HUES64 (cell line): ENCODE data around the gene RPL10L. TPM values are rescaled to one million over a fixed set of nuclear protein-coding genes. Genes with fewer than 3 reads are reported as not detected.

Source experiments
- H3K27ac ChIP-seq: 2 replicates; pipeline ENCODE4 v1.7.0; 2013; ENCODE audit warnings: low read depth, low read length, inconsistent platforms
- H3K27me3 ChIP-seq: 2 replicates; pipeline ENCODE4 v1.6.1; 2013; ENCODE audit warnings: mild to moderate bottlenecking, low read length; ENCODE audit not compliant: insufficient read depth
- H3K36me3 ChIP-seq: 2 replicates; pipeline ENCODE4 v1.6.1; 2013; ENCODE audit warnings: mild to moderate bottlenecking, low read length; ENCODE audit not compliant: insufficient read depth
- H3K4me1 ChIP-seq: 2 replicates; pipeline ENCODE4 v1.6.1; 2013; ENCODE audit warnings: mild to moderate bottlenecking, low read length, moderate library complexity; ENCODE audit not compliant: insufficient read depth
- H3K4me3 ChIP-seq: 2 replicates; pipeline ENCODE4 v1.5.1; 2013; ENCODE audit warnings: mild to moderate bottlenecking, low read length, moderate library complexity
- H3K9ac ChIP-seq: 2 replicates; pipeline ENCODE4 v1.6.1; 2013; ENCODE audit warnings: mild to moderate bottlenecking, low read depth, low read length
- H3K9me3 ChIP-seq: 2 replicates; pipeline ENCODE4 v1.6.1; 2013; ENCODE audit warnings: low read depth, low read length; ENCODE audit not compliant: insufficient read depth
- WGBS: fragments of 150-250, 120-280 bp; methylation state at CpG from one replicate; pipeline ENCODE4 v1.1.7; 2013; ENCODE audit warnings: missing lambda C conversion rate; 5-methylcytosine and 5-hydroxymethylcytosine counted together
- polyA plus RNA-seq, 2 experiments: library from polyadenylated mRNA; stranded (reverse); fragments of 50-300 nt; gene quantifications; one replicate each; pipeline ENCODE4 v1.2.3, GENCODE V29; 2013

The RPL10L gene
- not detected for polyA plus RNA-seq (2013, experiment 1 of 2)
- not detected for polyA plus RNA-seq (2013, experiment 2 of 2)

DNA sequence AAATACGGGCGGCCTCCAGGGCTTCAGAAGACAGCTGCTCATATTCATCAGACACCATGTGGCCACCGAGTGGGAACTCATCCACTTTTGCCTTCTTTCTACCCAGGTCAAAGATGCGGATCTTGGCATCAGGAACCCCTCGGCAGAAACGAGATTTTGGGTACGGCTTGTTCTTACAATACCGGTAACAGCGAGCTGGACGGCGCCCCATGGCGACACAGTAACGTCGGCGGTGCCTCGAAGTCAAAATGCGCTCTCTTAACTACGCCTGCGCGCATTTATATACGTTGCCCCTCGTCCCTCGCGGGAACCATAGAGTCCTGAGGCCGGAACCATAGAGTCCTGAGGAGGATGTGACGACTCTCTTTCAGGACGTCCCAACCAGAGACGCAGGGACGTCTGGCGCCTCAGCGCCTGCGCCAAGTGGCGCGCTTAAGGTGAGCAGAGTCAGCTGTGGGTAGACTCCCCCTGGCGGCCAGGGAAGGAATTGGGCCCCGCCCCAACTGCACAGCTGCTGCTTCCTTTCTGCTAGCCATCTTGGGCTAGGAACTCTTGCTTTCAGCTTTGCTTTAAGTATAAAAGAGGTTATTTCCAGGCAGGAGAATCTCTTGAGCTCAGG, at the start of gene RPL10L:
TSS of gene RPL10L (minus strand) at position 256 of the 619 bp plus-strand sequence. CDS start at position 211, 45 bp downstream.
- H3K36me3 ChIP-seq = no peaks in the 10 kb centered on the region
- no peak within 1 kb of the TSS for H3K4me3 ChIP-seq
- no peak within 1 kb of the TSS for H3K27ac ChIP-seq
- H3K9ac ChIP-seq = no peak within 1 kb of the TSS
- no peaks in the 10 kb centered on the region for H3K9me3 ChIP-seq
- H3K4me1 ChIP-seq = no peaks in the 10 kb centered on the region
- no peaks in the 10 kb centered on the region for H3K27me3 ChIP-seq
- 96% methylated on average over 36 of the region's 36 CpGs for WGBS

GRCh38 chr14:46691819-46692218, 40.2 kb upstream of the RPL10L start:
- no peak overlapping the region for H3K4me3 ChIP-seq
- no peak overlapping the region for H3K27ac ChIP-seq
- H3K4me1 ChIP-seq = peaks cover 9% of the 10 kb centered on the region; the same call in 1 of the 2 replicates
- no peaks in the 10 kb centered on the region for H3K9me3 ChIP-seq
- WGBS = 98% methylated on average over 3 of the region's 3 CpGs
- no peaks in the 10 kb centered on the region for H3K36me3 ChIP-seq
- H3K27me3 ChIP-seq = no peaks in the 10 kb centered on the region
- H3K9ac ChIP-seq = no peak overlapping the region

- H3K9ac ChIP-seq = no peak overlapping the region
- no peaks in the 10 kb centered on the region for H3K4me1 ChIP-seq
- no peak overlapping the region for H3K27ac ChIP-seq
- H3K4me3 ChIP-seq = no peak overlapping the region
- peaks cover 12% of the 10 kb centered on the region; the same call in 1 of the 2 replicates for H3K9me3 ChIP-seq
- no peaks in the 10 kb centered on the region for H3K27me3 ChIP-seq
- H3K36me3 ChIP-seq = no peaks in the 10 kb centered on the region
- WGBS = 89% methylated on average over 4 of the region's 4 CpGs
Observed at GRCh38 chr14:46686652-46687051, 35.1 kb upstream of the RPL10L start.

DNA sequence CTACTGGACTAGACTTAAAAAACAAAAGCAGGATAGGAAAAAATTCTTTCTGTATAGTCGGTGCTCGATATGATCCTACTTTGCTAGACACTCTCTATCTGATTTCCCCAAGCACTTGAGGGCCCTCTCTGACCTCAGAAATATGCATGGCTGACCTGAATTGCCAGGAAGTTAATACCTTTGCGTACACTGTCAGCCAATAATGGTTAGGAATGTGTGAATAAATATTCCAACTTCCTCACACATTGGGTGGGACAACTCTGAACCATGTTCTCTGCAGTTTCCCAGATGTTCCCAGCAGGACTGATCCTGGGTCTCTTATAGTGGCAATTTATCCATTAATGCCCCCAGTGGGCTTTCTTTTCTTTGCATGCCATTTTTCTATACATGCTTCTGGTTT, 20.5 kb upstream of the RPL10L start:
- H3K36me3 ChIP-seq = no peaks in the 10 kb centered on the region
- H3K27ac ChIP-seq = no peak overlapping the region
- no peak overlapping the region for H3K4me3 ChIP-seq
- H3K4me1 ChIP-seq = 0 out of 2 replicates have a peak, but pooled peaks cover 7% of the 10 kb centered on the region
- no peaks in the 10 kb centered on the region for H3K9me3 ChIP-seq
- H3K9ac ChIP-seq = no peak overlapping the region
- WGBS = 98% methylated on average over 3 of the region's 3 CpGs
- H3K27me3 ChIP-seq = no peaks in the 10 kb centered on the region

DNA sequence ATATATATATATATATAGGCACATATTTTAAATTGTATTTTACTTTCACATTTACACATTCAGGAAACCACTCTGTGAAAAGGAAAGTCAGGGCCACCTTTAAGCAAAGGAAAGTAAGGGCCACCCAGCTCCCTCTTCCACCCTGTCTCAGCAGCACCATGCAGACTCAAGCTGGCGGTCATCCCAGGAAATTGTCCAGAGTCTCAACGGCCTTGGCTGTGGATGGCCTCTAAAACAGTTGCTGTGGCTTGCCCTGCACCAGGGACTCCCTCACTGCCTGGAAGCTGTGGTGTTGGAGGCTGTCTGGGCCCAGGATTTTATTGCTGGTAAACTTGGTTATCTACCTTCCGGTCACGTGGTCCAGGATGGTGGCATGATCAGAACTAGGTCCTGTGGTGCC, 11.8 kb upstream of the RPL10L start:
- H3K4me3 ChIP-seq = no peak overlapping the region
- 95% methylated on average over 4 of the region's 4 CpGs for WGBS
- H3K27ac ChIP-seq = no peak overlapping the region
- H3K36me3 ChIP-seq = no peaks in the 10 kb centered on the region
- H3K9me3 ChIP-seq = peaks cover 13% of the 10 kb centered on the region
- H3K4me1 ChIP-seq = no peaks in the 10 kb centered on the region
- no peaks in the 10 kb centered on the region for H3K27me3 ChIP-seq
- H3K9ac ChIP-seq = no peak overlapping the region

DNA sequence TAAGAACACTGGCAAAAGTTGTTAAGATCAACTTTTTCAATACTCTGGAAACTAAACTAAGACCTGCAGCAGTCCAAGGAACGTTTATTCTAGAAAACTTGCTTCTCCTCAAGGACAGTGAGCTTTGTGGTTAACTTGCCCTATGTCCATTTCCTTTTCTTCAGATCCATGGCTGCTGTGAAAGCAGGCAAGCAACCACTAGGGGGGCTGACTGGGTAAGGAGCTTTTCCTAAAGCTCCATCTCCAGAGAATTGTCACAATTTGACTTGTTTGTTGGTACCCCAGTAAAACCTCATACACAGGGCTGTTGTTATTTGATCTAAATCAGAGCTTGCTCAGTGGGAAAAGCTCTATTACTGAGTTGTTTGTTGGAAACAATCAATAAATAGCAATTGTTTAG, 10.1 kb upstream of the RPL10L start:
- 67% methylated on average over 1 of the region's 1 CpG for WGBS
- H3K9ac ChIP-seq = no peak overlapping the region
- H3K27ac ChIP-seq = no peak overlapping the region
- no peaks in the 10 kb centered on the region for H3K4me1 ChIP-seq
- no peak overlapping the region for H3K4me3 ChIP-seq
- H3K9me3 ChIP-seq = peaks cover 13% of the 10 kb centered on the region
- no peaks in the 10 kb centered on the region for H3K27me3 ChIP-seq
- H3K36me3 ChIP-seq = no peaks in the 10 kb centered on the region

- H3K9me3 ChIP-seq = no peaks in the 10 kb centered on the region
- no peaks in the 10 kb centered on the region for H3K27me3 ChIP-seq
- no peak overlapping the region for H3K4me3 ChIP-seq
- no peaks in the 10 kb centered on the region for H3K36me3 ChIP-seq
- no peak overlapping the region for H3K27ac ChIP-seq
- no peak overlapping the region for H3K9ac ChIP-seq
- no peaks in the 10 kb centered on the region for H3K4me1 ChIP-seq
Observed at GRCh38 chr14:46653031-46653755, 1.6 kb upstream of the RPL10L start.

DNA sequence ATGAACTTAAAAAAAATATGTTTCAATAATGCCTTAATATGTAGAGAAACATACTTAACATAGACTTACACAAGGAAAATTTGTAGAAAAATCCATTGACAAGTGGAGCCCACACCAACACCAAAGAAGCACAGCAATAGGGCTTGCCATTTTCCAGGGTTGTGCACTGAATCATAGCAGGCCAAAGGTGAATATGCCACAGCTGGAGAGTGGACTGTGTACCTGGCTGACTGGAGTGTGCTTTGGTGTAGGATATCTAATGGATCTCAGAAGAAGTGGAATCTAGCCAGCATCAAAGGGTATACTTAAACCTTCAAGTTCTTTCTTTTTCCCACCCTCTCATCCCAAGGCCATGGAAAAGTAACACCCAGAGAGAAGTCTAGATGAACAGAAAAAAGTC, 4.8 kb downstream of the RPL10L start:
- Histone ChIP-seq H3K4me1 (no peaks in the 10 kb centered on the region), H3K9me3 (no peaks in the 10 kb centered on the region), H3K4me3 (no peak overlapping the region), H3K36me3 (no peaks in the 10 kb centered on the region), H3K27ac (no peak overlapping the region), H3K9ac (no peak overlapping the region), H3K27me3 (no peaks in the 10 kb centered on the region)

- no peak overlapping the region for H3K9ac ChIP-seq
Observed at GRCh38 chr14:46626876-46627275, 24.7 kb downstream of the RPL10L start.

More at GRCh38 chr14:46626876-46627275, 24.7 kb downstream of the RPL10L start:
- no peak overlapping the region for H3K27ac ChIP-seq
- no peak overlapping the region for H3K4me3 ChIP-seq
- no peaks in the 10 kb centered on the region for H3K9me3 ChIP-seq
- no peaks in the 10 kb centered on the region for H3K27me3 ChIP-seq
- peaks cover 7% of the 10 kb centered on the region; the same call in 1 of the 2 replicates for H3K4me1 ChIP-seq
- no peaks in the 10 kb centered on the region for H3K36me3 ChIP-seq
- 93% methylated on average over 3 of the region's 3 CpGs for WGBS
